K562 (cell line): Measurements from ENCODE around the gene GYG2. TPM values are rescaled to one million over a fixed set of nuclear protein-coding genes. Genes with fewer than 3 reads are reported as not detected.

Source experiments
- ATAC-seq: fragments of 200-7000 bp; cut with Tn5 transposase; 3 replicates; pipeline ENCODE4 v1.9.1; 2020; ENCODE audit warnings: moderate library complexity
- BruUV-seq: library from RNA; stranded (reverse); fragments of 400-500 nt; replicated peaks from 2 replicates; lab custom pipeline; 2021; lab: Mats Ljungman, UMichigan
- CTCF ChIA-PET: fragments of 300-600 bp; formaldehyde crosslinking; extraction: SDS; loops from one replicate; lab custom pipeline; 2021; ENCODE audit warnings: low intra/inter-chr PET ratio; lab: Yijun Ruan, JAX
- POLR2A ChIA-PET: fragments of 300-600, 350-650 bp; sonication (Branson Sonifier 250); formaldehyde crosslinking; extraction: SDS; loops from one replicate; lab custom pipeline; 2021; ENCODE audit warnings: antibody characterized with exemption, inconsistent platforms; lab: Yijun Ruan, JAX
- DNase-seq, 4 experiments: peaks; one replicate each; pipeline versions ENCODE4 v3.0.0 to v3.0.0-alpha.2; 2011 to 2018; ENCODE audit warnings: low spot score in 3 of 4, mixed read lengths in 3 of 4; ENCODE audit errors: extremely low read depth in 1 of 4
- FAIRE-seq: peaks from 2 replicates; lab custom pipeline; 2011; peaks lifted over from hg19 to GRCh38; lab: Jason Lieb, UNC
- H2AFZ ChIP-seq: 2 replicates; pipeline ENCODE4 v1.6.0; 2011; ENCODE audit warnings: low read depth, low read length, control low read depth, inconsistent platforms
- H3K27ac ChIP-seq: fragments of 200-600 bp; 3 replicates; pipeline ENCODE4 v1.8.0; 2011; ENCODE audit warnings: low read depth, mild to moderate bottlenecking, control low read depth, inconsistent platforms, low read length, moderate library complexity, mixed read lengths; ENCODE audit errors: extremely low read depth
- H3K27me3 ChIP-seq, 2 experiments: fragments of 300-600 bp in 1 of 2; 2 replicates in 1 of 2; 3 replicates in 1 of 2; pipeline versions ENCODE4 v1.6.0 to v1.8.0; 2011; ENCODE audit warnings: inconsistent platforms in 2 of 2, low read length in 2 of 2, mild to moderate bottlenecking in 1 of 2, mixed read lengths in 1 of 2, moderate library complexity in 1 of 2; ENCODE audit not compliant: control insufficient read depth in 2 of 2, insufficient read depth in 2 of 2
- H3K36me3 ChIP-seq: fragments of 300-600 bp; 3 replicates; pipeline ENCODE4 v1.8.0; 2011; ENCODE audit warnings: mild to moderate bottlenecking, low read length, inconsistent platforms; ENCODE audit not compliant: control insufficient read depth, insufficient read depth
- H3K4me1 ChIP-seq, 2 experiments: fragments of 200-600 bp in 1 of 2; replicated peaks in 1 of 2; 2 replicates in 1 of 2; 3 replicates in 1 of 2; pipeline versions ENCODE4 v1.5.1 to v1.8.0; 2011; ENCODE audit warnings: inconsistent platforms in 2 of 2, low read length in 2 of 2, mild to moderate bottlenecking in 1 of 2, mixed read lengths in 1 of 2, moderate library complexity in 1 of 2; ENCODE audit not compliant: control insufficient read depth in 2 of 2, insufficient read depth in 2 of 2
- H3K4me2 ChIP-seq: 2 replicates; pipeline ENCODE4 v1.6.1; 2011; ENCODE audit warnings: low read length, control low read depth, inconsistent platforms, mixed read lengths; ENCODE audit not compliant: insufficient read depth
- H3K4me3 ChIP-seq: fragments of 200-600 bp; sonication (generic), shearing (Covaris generic); 2 replicates; pipeline ENCODE4 v1.5.1; 2016; ENCODE audit warnings: control low read depth, inconsistent platforms
- H3K79me2 ChIP-seq: fragments of 200-600 bp; 3 replicates; pipeline ENCODE4 v1.8.0; 2011; ENCODE audit warnings: low read length, inconsistent platforms; ENCODE audit not compliant: control insufficient read depth, insufficient read depth
- H3K9ac ChIP-seq, 2 experiments: 2 replicates each; pipeline versions ENCODE4 v1.6.0 to v1.6.1; 2011; ENCODE audit warnings: low read depth in 2 of 2, low read length in 2 of 2, control low read depth in 1 of 2, inconsistent platforms in 1 of 2, mild to moderate bottlenecking in 1 of 2, mixed read lengths in 1 of 2; ENCODE audit not compliant: insufficient read depth in 1 of 2
- H3K9me1 ChIP-seq: one replicate; pipeline ENCODE4 v1.6.0; 2011; ENCODE audit warnings: inconsistent platforms, mild to moderate bottlenecking, low read length, moderate library complexity; ENCODE audit not compliant: control insufficient read depth, insufficient read depth
- H3K9me3 ChIP-seq: replicated peaks from 2 replicates; pipeline ENCODE4 v1.5.1; 2011; ENCODE audit warnings: low read depth, low read length, inconsistent platforms; ENCODE audit not compliant: control insufficient read depth, insufficient read depth
- H4K20me1 ChIP-seq: replicated peaks from 2 replicates; pipeline ENCODE4 v1.6.1; 2011; ENCODE audit warnings: low read length, inconsistent platforms, mixed read lengths; ENCODE audit not compliant: control insufficient read depth, insufficient read depth
- BMI1 ChIP-seq: fragments of 150-350 bp; IDR thresholded peaks from 2 replicates; pipeline ENCODE4 v1.6.1; 2014; ENCODE audit warnings: low read length
- CBFA2T3 ChIP-seq: fragments of 450-650 bp; IDR thresholded peaks from 2 replicates; pipeline ENCODE4 v1.6.1; 2017
- DPF2 ChIP-seq: fragments of 450-650 bp; IDR thresholded peaks from 2 replicates; pipeline ENCODE4 v1.6.1; 2016
- ETS1 ChIP-seq: conservative IDR thresholded peaks from 2 replicates; pipeline ENCODE4 v1.6.1; 2011; ENCODE audit warnings: low read depth, mild to moderate bottlenecking, low read length; ENCODE audit not compliant: control insufficient read depth
- ETV1 ChIP-seq: fragments of 450-650 bp; conservative IDR thresholded peaks from 2 replicates; pipeline ENCODE4 v1.6.1; 2016; ENCODE audit warnings: missing genetic modification characterization, control low read depth, low read depth, missing compliant biosample characterization
- FOXM1 ChIP-seq, 2 experiments: fragments of 450-650 bp in 1 of 2; sonication (generic) in 1 of 2; formaldehyde crosslinking in 1 of 2; IDR thresholded peaks; 2 replicates each; pipeline versions ENCODE4 v1.6.1 to v1.9.0; 2017 to 2022; ENCODE audit warnings: low read depth in 2 of 2, mild to moderate bottlenecking in 2 of 2, missing genetic modification reagents in 1 of 2, moderate library complexity in 1 of 2
- GTF2B ChIP-seq: IDR thresholded peaks from 2 replicates; pipeline ENCODE4 v1.6.1; 2011; ENCODE audit not compliant: insufficient read length; ENCODE audit errors: extremely low read depth
- GTF3C2 ChIP-seq: IDR thresholded peaks from 3 replicates; pipeline ENCODE4 v1.6.1; 2011; ENCODE audit warnings: borderline replicate concordance, mild to moderate bottlenecking, moderate library complexity; ENCODE audit not compliant: insufficient read length; ENCODE audit errors: extremely low read depth
- IRF9 ChIP-seq: fragments of 450-650 bp; IDR thresholded peaks from 2 replicates; pipeline ENCODE4 v1.6.1; 2016; ENCODE audit warnings: missing biosample characterization, missing genetic modification characterization
- MED1 ChIP-seq: sonication (generic); formaldehyde crosslinking; IDR thresholded peaks from 2 replicates; pipeline ENCODE4 v1.8.1; 2023; ENCODE audit warnings: missing genetic modification reagents, borderline replicate concordance
- SETDB1 ChIP-seq: IDR thresholded peaks from one replicate; pipeline ENCODE4 v1.6.1; 2012; ENCODE audit warnings: low read length, control low read depth, inconsistent platforms
- SNIP1 ChIP-seq: fragments of 450-650 bp; IDR thresholded peaks from 2 replicates; pipeline ENCODE4 v1.7.1; 2017; ENCODE audit warnings: low read depth, mild to moderate bottlenecking
- TRIM24 ChIP-seq, 2 experiments: fragments of 450-650 bp; IDR thresholded peaks; 2 replicates each; pipeline ENCODE4 v1.6.1; 2016
- ZNF143 ChIP-seq: sonication (generic); formaldehyde crosslinking; IDR thresholded peaks from 2 replicates; pipeline ENCODE4 v1.9.0; 2022; ENCODE audit warnings: mild to moderate bottlenecking, missing genetic modification reagents
- ZNF224 ChIP-seq: sonication (generic); formaldehyde crosslinking; IDR thresholded peaks from 2 replicates; pipeline ENCODE4 v1.8.0; 2022; ENCODE audit warnings: mild to moderate bottlenecking, missing genetic modification reagents
- ZNF395 ChIP-seq: fragments of 200-800 bp; sonication (Bioruptor generic); IDR thresholded peaks from 2 replicates; pipeline ENCODE4 v1.6.1; 2017; ENCODE audit warnings: missing genetic modification characterization, missing compliant biosample characterization
- WGBS: fragments of 100-300 bp; shearing (Covaris generic); methylation state at CpG from one replicate; pipeline ENCODE4 v1.1.6; 2016; ENCODE audit warnings: low coverage, mixed read lengths; ENCODE audit not compliant: insufficient coverage; ENCODE audit errors: missing lambda C conversion rate; 5-methylcytosine and 5-hydroxymethylcytosine counted together
- in situ Hi-C: fragments of 300-500 bp; cut with MboI; formaldehyde crosslinking; loops from 4 replicates; pipeline ENCODE4 v1.15.0; 2018; ENCODE audit warnings: inconsistent platforms, mixed read lengths
- intact Hi-C: fragments of 100-400 bp; cut with micrococcal nuclease; formaldehyde crosslinking; loops from 2 replicates; pipeline ENCODE4 v1.14.2; 2022
- polyA plus RNA-seq, 8 experiments: library from polyadenylated mRNA; depleted of rRNA in 4 of 8; stranded (reverse) in 5 of 8; unstranded in 3 of 8; fragments of >200 nt; fragmentation: Nextera tagmentation in 2 of 8; fragmentation: Illumina TruSeq in 1 of 8; extraction: Ambion mirVana in 2 of 8; extraction: Trizol in 1 of 8; gene quantifications; 2 replicates each; pipeline versions ENCODE4 v1.2.1 to v1.2.3, GENCODE V29; 2011 to 2014; ENCODE audit warnings: inconsistent platforms in 1 of 8, missing spikeins in 1 of 8
- total RNA-seq, 7 experiments: library from RNA; depleted of rRNA in 6 of 7; stranded (reverse); fragments of >200 nt in 6 of 7; fragmentation: Illumina TruSeq in 2 of 7; extraction: Trizol in 2 of 7; gene quantifications; 2 replicates each; pipeline versions ENCODE4 v1.2.1 to v1.2.3, GENCODE V29; 2011 to 2021; ENCODE audit warnings: low replicate concordance in 1 of 7

GYG2 gene
- total and polyA plus RNA-seq, 9 of the 15 experiments (the other 6 are each of a cell fraction or from before 2014, with no cell fraction given), result 0.24 to 4.4 (median 2.9) TPM

- CTCF ChIA-PET, result no interaction called here
- peak in 1 of 4 experiments; percentile 29 for DNase-seq
- 23% methylated on average over 8 of the region's 9 CpGs for WGBS
- Histone ChIP-seq H3K4me2 (0 out of 2 replicates have a peak overlapping the region, but pooled peaks have one; percentile 8), H3K4me1 (peaks cover 14 to 31% of the 10 kb centered on the region in 2 experiments; a peak in 4 of 5 replicates), H3K79me2 (no peaks in the 10 kb centered on the region), H2AFZ (no peak overlapping the region; the same call in 1 of the 2 replicates), H3K9me3 (no peaks in the 10 kb centered on the region), H3K4me3 (no peak overlapping the region), H3K9ac (no peak overlapping the region), H3K9me1 (no peaks in the 10 kb centered on the region), H3K36me3 (no peaks in the 10 kb centered on the region), H4K20me1 (no peaks in the 10 kb centered on the region), H3K27me3 (no peaks in the 10 kb centered on the region), H3K27ac (no peak overlapping the region)
- FAIRE-seq, result no peak
- POLR2A ChIA-PET, result no interaction called here
- ATAC-seq, result no peak
- intact Hi-C loops (no loop called here), in situ Hi-C loops (loop anchor here (25.0 kb wide), 1 partner anchor 742 kb away; no protein-coding TSS in a partner anchor)
- BruUV-seq, result no TSS peak
- TF ChIP-seq DPF2, result 0 out of 2 replicates have a peak, but pooled peaks have one; percentile 13
- TF ChIP-seq ETS1, result no peak
- no peak for TF ChIP-seq ZNF143 (CRISPR knock-in tag)
- peak; percentile 33; the same call in 1 of the 2 replicates for TF ChIP-seq CBFA2T3
- TF ChIP-seq ZNF395 (CRISPR knock-in tag), result 0 out of 2 replicates have a peak, but pooled peaks have one; percentile 27
- no peak for TF ChIP-seq GTF3C2
- TF ChIP-seq GTF2B, result no peak
- TF ChIP-seq BMI1, result no peak
- no peak for TF ChIP-seq SNIP1
- no peak for TF ChIP-seq SETDB1
- TF ChIP-seq MED1, result no peak
- TF ChIP-seq ETV1 (tag), result no peak
- TF ChIP-seq ZNF224, result no peak
- no peak for TF ChIP-seq FOXM1 (IDR thresholded peaks at IDR 0.05; ENCODE audit: low read depth)
- TF ChIP-seq FOXM1 (CRISPR knock-in tag; IDR thresholded peaks at IDR 0.05; ENCODE audit: low read depth), result no peak
- TF ChIP-seq TRIM24 (IDR thresholded peaks at IDR 0.05), result 0 out of 4 replicates have a peak, but pooled peaks of 1 of the 2 experiments have one; percentile 23
- no peak for TF ChIP-seq IRF9 (tag)
These were observed 66.2 kb downstream of the GYG2 start for GRCh38 chrX:2894885-2895292.
